ENCODE measurements around the gene COL8A1. TPM values are rescaled to one million over a fixed set of nuclear protein-coding genes. Genes with fewer than 3 reads are reported as not detected.

The COL8A1 gene
- total and polyA plus RNA-seq, 9 of the 15 experiments (the other 6 are each of a cell fraction or from before 2014, with no cell fraction given): 0.07 TPM; not detected in 8

- ATAC-seq: no peak
- in situ Hi-C loops (cut with MboI) (no loop called here), intact Hi-C loops (cut with micrococcal nuclease) (no loop called here)
- H3K4me2 ChIP-seq (ENCODE audit: insufficient read depth, low read length): no peak overlapping the region
- H3K9ac ChIP-seq (ENCODE audit: insufficient read depth in 1 of 2, low read depth in 2 of 2, low read length in 2 of 2): no peak overlapping the region
- no peak for FAIRE-seq
- no peaks in the 10 kb centered on the region for H3K36me3 ChIP-seq (ENCODE audit: control insufficient read depth, insufficient read depth, low read length)
- TF ChIP-seq MTA2 (IDR thresholded peaks at IDR 0.05; ENCODE audit: low read depth): no peak
- no peak for TF ChIP-seq ZNF124 (CRISPR knock-in tag; IDR thresholded peaks at IDR 0.05)
- TF ChIP-seq TCF7 (IDR thresholded peaks at IDR 0.05; ENCODE audit: borderline replicate concordance): no peak
- no peak for TF ChIP-seq ZNF280B (CRISPR knock-in tag; IDR thresholded peaks at IDR 0.05)
- TF ChIP-seq BCL6 (CRISPR knock-in tag; IDR thresholded peaks at IDR 0.05): no peak
- TF ChIP-seq TEAD4 (IDR thresholded peaks at IDR 0.05; ENCODE audit: low read length): no peak
- TF ChIP-seq TEAD4 (CRISPR knock-in tag; IDR thresholded peaks at IDR 0.05; ENCODE audit: borderline replicate concordance): no peak
- TF ChIP-seq KLF1 (tag; IDR thresholded peaks at IDR 0.05): no peak
- DNase-seq (ENCODE audit: extremely low read depth in 1 of 4, low spot score in 3 of 4): no peak
- no peaks in the 10 kb centered on the region for H3K9me3 ChIP-seq (replicated peaks; ENCODE audit: control insufficient read depth, insufficient read depth, low read depth, low read length)
- no peaks in the 10 kb centered on the region for H4K20me1 ChIP-seq (replicated peaks; ENCODE audit: control insufficient read depth, insufficient read depth, low read length)
- H3K9me1 ChIP-seq (ENCODE audit: control insufficient read depth, insufficient read depth, low read length): no peaks in the 10 kb centered on the region
- BruUV-seq (replicated peaks): no TSS peak
- no peak overlapping the region for H3K27ac ChIP-seq (ENCODE audit: extremely low read depth, low read depth, low read length)
- H3K27me3 ChIP-seq (ENCODE audit: control insufficient read depth in 2 of 2, insufficient read depth in 2 of 2, low read length in 2 of 2): no peaks in the 10 kb centered on the region
- ChIA-PET POLR2A (no interaction called here), CTCF (ENCODE audit: low intra/inter-chr PET ratio) (no interaction called here)
- H2AFZ ChIP-seq (ENCODE audit: low read depth, low read length): no peak overlapping the region
- no peak overlapping the region for H3K4me3 ChIP-seq
- WGBS (ENCODE audit: insufficient coverage, low coverage, missing lambda C conversion rate): 0% methylated on average over 1 of the region's 1 CpG
- H3K79me2 ChIP-seq (ENCODE audit: control insufficient read depth, insufficient read depth, low read length): no peaks in the 10 kb centered on the region
- H3K4me1 ChIP-seq (replicated peaks in 1 of 2; ENCODE audit: control insufficient read depth in 2 of 2, insufficient read depth in 2 of 2, low read length in 2 of 2): no peaks in the 10 kb centered on the region
Observed at GRCh38 chr3:99614768-99615167, 23.6 kb upstream of the COL8A1 start.
